GM19468 (cell line): ENCODE data around the gene SLC51B.
"Not testable (repeated sequence)": the region's sequence is repeated elsewhere in the genome, so short reads cannot be mapped to it uniquely, and the experiment has no call there.

Experiments used
- ATAC-seq: cut with Tn5 transposase; IDR thresholded peaks from one replicate; pipeline ENCODE4 v1.9.1; 2021; ENCODE audit warnings: mild to moderate bottlenecking, moderate library complexity, moderate number of reproducible peaks; ENCODE audit not compliant: unreplicated experiment; ENCODE audit errors: extremely low read depth

Gene SLC51B

GRCh38 chr15:65044724-65045481, at the start of gene SLC51B:
SLC51B (plus strand) TSS chr15:65045387; CDS start chr15:65050005, 4,618 bp downstream.
- ATAC-seq: no peak

GRCh38 chr15:64997066-64997465, 48.1 kb upstream of the SLC51B start:
- no peak for ATAC-seq

GRCh38 chr15:64997745-64998375, 47.3 kb upstream of the SLC51B start:
- ATAC-seq: no peak

- no peak for ATAC-seq
These were observed 40.2 kb upstream of the SLC51B start for GRCh38 chr15:65004993-65005392.

- no peak for ATAC-seq
These were observed 38.3 kb upstream of the SLC51B start for GRCh38 chr15:65006876-65007275.

GRCh38 chr15:65008983-65009382, 36.2 kb upstream of the SLC51B start:
- ATAC-seq: no peak

GRCh38 chr15:65011198-65011597, 34.0 kb upstream of the SLC51B start:
- ATAC-seq: not testable (repeated sequence)

GRCh38 chr15:65020419-65020818, 24.8 kb upstream of the SLC51B start:
- ATAC-seq: no peak

GRCh38 chr15:65021488-65021887, 23.7 kb upstream of the SLC51B start:
- ATAC-seq: no peak

GRCh38 chr15:65026756-65027155, 18.4 kb upstream of the SLC51B start:
- ATAC-seq: no peak

- ATAC-seq: no peak
These were observed 17.6 kb upstream of the SLC51B start for GRCh38 chr15:65027593-65027992.

- ATAC-seq: no peak
These were observed 16.8 kb upstream of the SLC51B start for GRCh38 chr15:65028338-65028737.

- ATAC-seq: no peak
These were observed 16.1 kb upstream of the SLC51B start, which contains the start of gene MTFMT for GRCh38 chr15:65028921-65029735. MTFMT (minus strand) TSS chr15:65029639; CDS start chr15:65029613, 26 bp downstream.

GRCh38 chr15:65029736-65030208, 15.4 kb upstream of the SLC51B start:
- no peak for ATAC-seq

GRCh38 chr15:65032801-65033537, 12.2 kb upstream of the SLC51B start:
- ATAC-seq: no peak

GRCh38 chr15:65033659-65034269, 11.4 kb upstream of the SLC51B start:
- ATAC-seq: no peak

GRCh38 chr15:65034719-65035118, 10.5 kb upstream of the SLC51B start:
- ATAC-seq: no peak

- no peak for ATAC-seq
These were observed 7.9 kb upstream of the SLC51B start for GRCh38 chr15:65037309-65037708.

GRCh38 chr15:65038428-65038827, 6.8 kb upstream of the SLC51B start:
- ATAC-seq: no peak

GRCh38 chr15:65038836-65039235, 6.4 kb upstream of the SLC51B start:
- no peak for ATAC-seq
